K562 (cell line): Measurements from ENCODE around the gene TAS2R40. TPM values are rescaled to one million over a fixed set of nuclear protein-coding genes. Genes with fewer than 3 reads are reported as not detected.

Experiments used
- ETV5 ChIP-seq: sonication (generic); formaldehyde crosslinking; IDR thresholded peaks from 2 replicates; pipeline ENCODE4 v1.4.0; 2020; ENCODE audit warnings: low read depth, mild to moderate bottlenecking, missing genetic modification reagents
- KDM2B ChIP-seq: fragments of 250-450 bp; sonication (Bioruptor Pico); IDR thresholded peaks from 2 replicates; pipeline ENCODE4 v1.8.0; 2021; ENCODE audit warnings: mild to moderate bottlenecking, moderate library complexity
- MGA ChIP-seq: fragments of 450-650 bp; IDR thresholded peaks from 2 replicates; pipeline ENCODE4 v1.6.1; 2016; ENCODE audit warnings: mild to moderate bottlenecking, moderate library complexity
- RB1 ChIP-seq: fragments of 450-650 bp; IDR thresholded peaks from 2 replicates; pipeline ENCODE4 v1.6.1; 2017; ENCODE audit warnings: low read depth, mild to moderate bottlenecking
- SMARCE1 ChIP-seq: fragments of 450-650 bp; IDR thresholded peaks from 2 replicates; pipeline ENCODE4 v1.7.1; 2016; ENCODE audit warnings: mild to moderate bottlenecking
- TEAD1 ChIP-seq, 2 experiments: fragments of 450-650 bp in 1 of 2; sonication (generic) in 1 of 2; formaldehyde crosslinking; IDR thresholded peaks; 2 replicates each; pipeline versions ENCODE4 v1.4.0 to v1.8.0; 2020 to 2022; ENCODE audit warnings: mild to moderate bottlenecking in 2 of 2, missing genetic modification reagents in 1 of 2
- polyA plus RNA-seq, 8 experiments: library from polyadenylated mRNA; depleted of rRNA in 4 of 8; stranded (reverse) in 5 of 8; unstranded in 3 of 8; fragments of >200 nt; fragmentation: Nextera tagmentation in 2 of 8; fragmentation: Illumina TruSeq in 1 of 8; extraction: Ambion mirVana in 2 of 8; extraction: Trizol in 1 of 8; gene quantifications; 2 replicates each; pipeline versions ENCODE4 v1.2.1 to v1.2.3, GENCODE V29; 2011 to 2014; ENCODE audit warnings: inconsistent platforms in 1 of 8, missing spikeins in 1 of 8
- total RNA-seq, 7 experiments: library from RNA; depleted of rRNA in 6 of 7; stranded (reverse); fragments of >200 nt in 6 of 7; fragmentation: Illumina TruSeq in 2 of 7; extraction: Trizol in 2 of 7; gene quantifications; 2 replicates each; pipeline versions ENCODE4 v1.2.1 to v1.2.3, GENCODE V29; 2011 to 2021; ENCODE audit warnings: low replicate concordance in 1 of 7
- TF ChIP-seq, protein P1 (sequence below): fragments of 450-650 bp; IDR thresholded peaks from 2 replicates; pipeline ENCODE4 v1.7.1; 2018; ENCODE audit warnings: mild to moderate bottlenecking, low read depth; ENCODE audit not compliant: partially characterized antibody
- TF ChIP-seq, protein P2 (sequence below): fragments of 450-650 bp; formaldehyde crosslinking; IDR thresholded peaks from 2 replicates; pipeline ENCODE4 v1.4.0; 2020; ENCODE audit warnings: mild to moderate bottlenecking, moderate library complexity

TAS2R40 gene
- total and polyA plus RNA-seq, 9 of the 15 experiments (the other 6 are each of a cell fraction or from before 2014, with no cell fraction given) = not detected

DNA sequence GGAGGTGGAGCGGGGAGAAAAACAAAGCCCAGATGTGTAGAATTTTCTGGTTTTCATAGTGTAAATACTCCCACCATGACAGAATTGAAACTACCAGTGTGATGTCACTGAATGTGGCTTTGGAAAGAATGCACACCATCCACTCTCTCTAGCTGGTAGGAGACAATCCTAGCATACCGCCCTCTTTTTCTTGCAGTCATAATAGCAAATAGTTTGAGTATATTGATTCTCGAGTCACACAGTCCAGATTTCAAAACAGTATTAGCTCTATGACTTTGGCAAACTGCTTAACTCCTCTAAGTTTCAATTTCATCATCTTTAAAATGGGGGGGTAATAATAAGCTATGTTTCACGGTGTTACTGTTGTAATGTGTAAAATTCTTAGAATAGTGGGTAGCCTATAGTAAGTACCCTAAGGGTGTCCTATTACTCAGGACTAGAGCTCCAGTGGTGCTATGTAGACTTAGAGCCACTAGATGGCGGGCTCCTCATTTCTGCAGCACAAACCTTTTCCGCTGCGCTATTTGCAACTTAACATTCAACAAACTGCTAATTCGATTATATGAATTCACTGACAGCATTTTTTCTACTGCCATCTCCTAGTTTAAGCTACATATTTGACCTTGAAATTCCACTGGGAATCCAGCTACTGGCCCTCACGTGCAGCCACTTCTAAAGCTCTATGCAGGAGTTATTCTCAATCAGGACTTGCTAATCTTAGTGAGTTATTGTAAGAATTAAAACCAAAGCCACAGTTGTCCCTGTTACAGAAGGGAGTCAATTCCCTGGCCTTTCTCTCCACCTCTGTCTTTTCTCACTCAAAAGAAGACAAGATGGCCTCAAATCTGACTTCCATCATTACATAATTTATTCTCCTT lies 18.7 kb downstream of the TAS2R40 start (continued):
- TF ChIP-seq MGA (no peak), ETV5 (CRISPR knock-in tag) (no peak), SMARCE1 (no peak), KDM2B (peak; percentile 46; the same call in 1 of the 2 replicates), TEAD1 (CRISPR knock-in tag; IDR thresholded peaks at IDR 0.05) (0 out of 4 replicates have a peak, but pooled peaks of 1 of the 2 experiments have one; percentile 31), RB1 (peak; percentile 45; the same call in 1 of the 2 replicates)
- TF ChIP-seq, protein P1, sequence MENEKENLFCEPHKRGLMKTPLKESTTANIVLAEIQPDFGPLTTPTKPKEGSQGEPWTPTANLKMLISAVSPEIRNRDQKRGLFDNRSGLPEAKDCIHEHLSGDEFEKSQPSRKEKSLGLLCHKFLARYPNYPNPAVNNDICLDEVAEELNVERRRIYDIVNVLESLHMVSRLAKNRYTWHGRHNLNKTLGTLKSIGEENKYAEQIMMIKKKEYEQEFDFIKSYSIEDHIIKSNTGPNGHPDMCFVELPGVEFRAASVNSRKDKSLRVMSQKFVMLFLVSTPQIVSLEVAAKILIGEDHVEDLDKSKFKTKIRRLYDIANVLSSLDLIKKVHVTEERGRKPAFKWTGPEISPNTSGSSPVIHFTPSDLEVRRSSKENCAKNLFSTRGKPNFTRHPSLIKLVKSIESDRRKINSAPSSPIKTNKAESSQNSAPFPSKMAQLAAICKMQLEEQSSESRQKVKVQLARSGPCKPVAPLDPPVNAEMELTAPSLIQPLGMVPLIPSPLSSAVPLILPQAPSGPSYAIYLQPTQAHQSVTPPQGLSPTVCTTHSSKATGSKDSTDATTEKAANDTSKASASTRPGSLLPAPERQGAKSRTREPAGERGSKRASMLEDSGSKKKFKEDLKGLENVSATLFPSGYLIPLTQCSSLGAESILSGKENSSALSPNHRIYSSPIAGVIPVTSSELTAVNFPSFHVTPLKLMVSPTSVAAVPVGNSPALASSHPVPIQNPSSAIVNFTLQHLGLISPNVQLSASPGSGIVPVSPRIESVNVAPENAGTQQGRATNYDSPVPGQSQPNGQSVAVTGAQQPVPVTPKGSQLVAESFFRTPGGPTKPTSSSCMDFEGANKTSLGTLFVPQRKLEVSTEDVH = peak; percentile 47
- TF ChIP-seq, protein P2, sequence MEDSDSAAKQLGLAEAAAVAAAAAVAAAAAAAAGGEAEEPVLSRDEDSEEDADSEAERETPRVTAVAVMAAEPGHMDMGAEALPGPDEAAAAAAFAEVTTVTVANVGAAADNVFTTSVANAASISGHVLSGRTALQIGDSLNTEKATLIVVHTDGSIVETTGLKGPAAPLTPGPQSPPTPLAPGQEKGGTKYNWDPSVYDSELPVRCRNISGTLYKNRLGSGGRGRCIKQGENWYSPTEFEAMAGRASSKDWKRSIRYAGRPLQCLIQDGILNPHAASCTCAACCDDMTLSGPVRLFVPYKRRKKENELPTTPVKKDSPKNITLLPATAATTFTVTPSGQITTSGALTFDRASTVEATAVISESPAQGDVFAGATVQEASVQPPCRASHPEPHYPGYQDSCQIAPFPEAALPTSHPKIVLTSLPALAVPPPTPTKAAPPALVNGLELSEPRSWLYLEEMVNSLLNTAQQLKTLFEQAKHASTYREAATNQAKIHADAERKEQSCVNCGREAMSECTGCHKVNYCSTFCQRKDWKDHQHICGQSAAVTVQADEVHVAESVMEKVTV = peak; percentile 96
